Activated T-cell treated with anti-CD3 and anti-CD28 coated beads for 4 hours (primary cell): ENCODE data around the gene PACC1.
"Not testable (repeated sequence)": the region's sequence is repeated elsewhere in the genome, so short reads cannot be mapped to it uniquely, and the experiment has no call there.

Experiments
- DNase-seq: peaks from one replicate; pipeline ENCODE4 v3.0.0-alpha.2; 2020

Gene PACC1

DNA sequence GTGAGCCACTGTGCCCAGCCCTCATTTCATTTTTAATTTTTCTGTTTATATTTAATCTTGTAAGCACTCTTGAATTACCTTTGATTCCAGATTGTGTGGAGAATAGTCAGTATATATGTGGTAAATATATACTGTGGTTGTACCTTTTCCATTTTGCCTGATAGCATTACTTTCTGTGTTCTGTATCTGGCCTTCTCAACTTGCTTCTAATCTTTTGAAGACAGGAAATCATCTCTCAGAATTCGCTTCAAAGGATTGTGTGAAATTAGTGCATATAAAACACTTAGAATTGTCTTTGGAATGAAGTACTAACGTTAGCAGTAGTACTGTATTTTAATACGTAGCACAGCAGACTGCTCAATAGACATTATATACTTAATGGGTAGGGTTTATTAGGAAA lies 91.6 kb downstream of the PACC1 start:
- no peak for DNase-seq

DNA sequence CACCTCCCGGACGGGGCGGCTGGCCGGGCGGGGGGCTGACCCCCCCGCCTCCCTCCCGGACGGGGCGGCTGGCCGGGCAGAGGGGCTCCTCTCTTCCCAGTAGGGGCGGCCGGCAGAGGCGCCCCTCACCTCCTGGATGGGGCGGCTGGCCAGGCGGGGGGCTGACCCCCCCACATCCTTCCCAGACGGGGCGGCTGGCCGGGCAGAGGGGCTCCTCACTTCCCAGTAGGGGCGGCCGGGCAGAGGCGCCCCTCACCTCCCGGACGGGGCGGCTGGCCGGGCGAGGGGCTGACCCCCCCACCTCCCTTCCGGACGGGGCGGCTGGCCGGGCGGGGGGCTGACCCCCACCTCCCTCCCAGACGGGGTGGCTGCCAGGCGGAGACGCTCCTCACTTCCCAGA lies 93.7 kb downstream of the PACC1 start:
- DNase-seq: not testable (repeated sequence)

DNA sequence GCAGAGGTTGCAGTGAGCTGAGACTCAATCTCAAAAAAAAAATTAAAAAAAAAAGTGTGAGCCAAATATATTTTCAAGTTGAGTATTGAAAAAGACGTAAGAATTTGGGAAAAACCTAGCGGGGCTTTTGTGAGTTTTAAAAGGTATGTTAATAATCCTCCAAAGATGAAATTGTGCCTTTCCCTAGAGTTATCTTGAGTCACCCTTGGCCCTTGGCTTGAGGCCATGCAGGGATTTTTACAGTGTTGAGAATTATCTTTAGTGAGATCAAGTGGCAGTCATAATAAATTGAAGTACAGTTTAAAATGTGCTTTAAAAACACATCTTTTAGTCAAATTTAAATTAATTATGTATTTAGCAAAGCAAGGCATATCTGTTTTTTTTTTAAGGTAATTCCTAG lies 96.8 kb downstream of the PACC1 start:
- no peak for DNase-seq

DNA sequence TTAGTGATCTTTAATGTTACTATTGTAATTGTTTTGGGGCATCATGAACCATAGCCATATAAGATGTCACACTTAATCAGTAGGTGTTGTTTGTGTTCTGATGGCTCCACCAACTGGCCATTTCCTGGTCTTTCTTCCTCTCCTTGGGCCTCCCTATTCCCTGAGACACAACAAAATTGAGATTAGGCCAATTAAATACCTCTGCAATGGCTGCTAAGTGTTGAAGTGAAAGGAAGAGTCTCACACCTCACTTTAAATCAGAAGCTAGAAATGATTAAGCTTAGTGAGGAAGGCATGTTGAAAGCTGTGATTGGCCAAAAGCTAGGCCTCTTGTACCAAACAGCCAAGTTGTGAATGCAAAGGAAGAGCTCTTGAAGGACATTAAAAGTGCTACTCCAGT lies 98.8 kb downstream of the PACC1 start:
- no peak for DNase-seq

DNA sequence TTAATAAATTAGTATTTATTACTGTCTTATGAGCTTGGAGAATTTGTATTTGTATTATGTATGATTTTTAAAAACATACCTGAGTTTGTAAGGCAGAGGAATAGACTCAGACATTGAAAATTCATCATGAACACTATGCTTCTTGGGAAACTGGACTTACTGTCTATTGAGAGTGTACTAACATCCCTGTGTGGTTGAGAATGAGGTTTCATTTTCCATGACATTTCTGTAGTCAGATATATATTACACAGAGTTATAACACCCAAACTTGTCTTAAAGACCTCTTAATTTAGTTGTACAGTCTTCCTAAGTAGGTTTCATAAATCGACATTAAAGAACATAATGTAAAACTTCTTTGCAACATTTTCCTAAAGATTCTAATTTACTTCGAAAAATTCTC lies 99.5 kb downstream of the PACC1 start:
- DNase-seq: no peak
